ENCODE results near the gene STH.

- no peak for TF ChIP-seq EZH2 (IDR thresholded peaks at IDR 0.05; ENCODE audit: borderline replicate concordance, low read length)
- TF ChIP-seq CTCF (IDR thresholded peaks at IDR 0.05; ENCODE audit: low read length), result no peak
These were observed 49.2 kb upstream of the STH start for GRCh38 chr17:45949755-45950320.

All from OCI-LY1 (cell line).